Activated CD4-positive, alpha-beta T cell treated with anti-CD3 and anti-CD28 coated beads for 24 hours (primary cell): ENCODE measurements around the gene UBTD1.

Experiments used
- DNase-seq, 2 donors: peaks; one replicate each; pipeline ENCODE4 v3.0.0-alpha.2; 2020; ENCODE audit warnings: low read depth in 2 of 2

The UBTD1 gene

DNA sequence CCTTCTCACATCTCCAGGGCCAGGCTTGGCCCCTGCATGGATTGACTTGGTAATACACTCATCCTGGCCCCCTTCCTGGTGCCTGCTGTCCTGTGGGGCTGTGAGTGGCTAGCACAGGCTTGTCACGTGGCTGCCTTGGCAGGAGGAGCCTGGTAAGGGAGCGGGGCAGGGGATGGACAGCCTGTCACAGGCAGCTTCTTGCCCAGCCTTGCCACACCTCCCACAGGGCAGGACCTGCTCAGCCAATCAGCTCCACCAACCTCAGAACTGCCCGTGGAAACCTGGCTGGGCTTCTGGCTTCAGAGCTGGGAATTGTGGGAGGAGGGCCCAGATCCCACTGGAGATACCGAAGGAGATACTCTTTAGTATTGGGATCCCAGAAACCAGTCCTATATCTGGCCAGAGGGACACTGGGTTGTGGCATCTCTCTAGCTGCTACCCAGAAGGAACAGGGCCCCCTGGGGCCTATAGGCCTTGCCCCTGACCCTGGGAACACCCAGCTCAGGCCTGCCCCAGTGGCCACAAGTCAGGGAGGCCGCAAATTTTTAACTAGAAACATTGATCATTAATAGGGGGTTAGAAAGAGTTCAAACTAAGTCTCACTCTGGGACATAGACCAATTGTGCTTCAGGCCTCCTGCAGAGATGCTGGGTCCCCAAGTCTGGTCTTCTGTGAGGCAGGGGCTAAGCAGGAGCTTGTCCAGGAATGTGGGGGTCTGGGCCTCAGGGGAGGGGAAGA lies 85.5 kb downstream of the UBTD1 start, which contains the start of gene HOGA1:
Gene HOGA1, plus strand, starts transcription at position 330 of the 738 bp plus-strand sequence. Its CDS starts 315 bp downstream, at position 645.
- DNase-seq: no peak

DNA sequence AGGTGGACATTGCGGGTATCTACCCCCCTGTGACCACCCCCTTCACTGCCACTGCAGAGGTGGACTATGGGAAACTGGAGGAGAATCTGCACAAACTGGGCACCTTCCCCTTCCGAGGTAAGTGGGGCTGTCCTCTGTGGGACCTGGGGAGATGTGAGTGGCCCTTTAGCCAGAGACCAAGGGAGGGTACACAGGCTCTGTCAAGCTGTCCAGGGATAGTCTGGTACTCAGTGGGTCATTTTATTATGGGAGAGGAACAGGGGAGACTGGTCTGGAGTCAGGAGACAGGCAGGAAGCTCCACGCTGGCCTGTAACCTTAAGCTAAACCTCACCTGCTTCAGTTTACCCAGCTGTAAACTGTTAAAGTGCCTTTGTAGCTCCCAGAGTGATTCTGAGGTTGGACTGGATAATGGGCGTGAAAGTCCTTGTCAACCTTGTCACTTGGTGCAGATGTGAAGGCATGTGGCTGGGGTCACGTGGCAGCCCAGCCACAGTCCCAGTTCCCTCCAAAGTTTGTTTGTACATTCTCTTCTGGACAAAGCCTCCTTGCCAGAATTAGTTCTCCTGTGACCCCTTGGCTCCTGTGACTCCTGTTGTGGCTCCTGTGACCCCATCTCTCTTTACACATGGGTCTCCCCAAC lies 86.2 kb downstream of the UBTD1 start:
- no peak for DNase-seq

DNA sequence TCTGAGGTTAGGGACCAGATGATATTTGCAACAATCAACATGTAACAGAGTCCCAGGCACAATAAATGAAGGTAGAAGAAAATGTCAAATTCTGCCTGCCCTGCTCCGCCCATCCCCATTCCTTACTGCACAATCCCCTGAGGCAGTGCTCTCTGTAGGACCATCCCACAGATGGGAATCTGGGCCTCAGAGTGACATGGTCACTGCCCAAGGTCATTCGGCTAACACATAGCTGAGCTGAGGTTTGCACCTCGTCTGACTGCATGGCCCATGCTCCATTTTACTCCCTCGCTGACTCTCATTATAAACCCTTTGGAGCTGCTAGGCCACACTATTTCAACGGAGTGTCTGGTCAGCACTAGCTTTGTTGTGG lies 86.7 kb downstream of the UBTD1 start:
- no peak for DNase-seq

DNA sequence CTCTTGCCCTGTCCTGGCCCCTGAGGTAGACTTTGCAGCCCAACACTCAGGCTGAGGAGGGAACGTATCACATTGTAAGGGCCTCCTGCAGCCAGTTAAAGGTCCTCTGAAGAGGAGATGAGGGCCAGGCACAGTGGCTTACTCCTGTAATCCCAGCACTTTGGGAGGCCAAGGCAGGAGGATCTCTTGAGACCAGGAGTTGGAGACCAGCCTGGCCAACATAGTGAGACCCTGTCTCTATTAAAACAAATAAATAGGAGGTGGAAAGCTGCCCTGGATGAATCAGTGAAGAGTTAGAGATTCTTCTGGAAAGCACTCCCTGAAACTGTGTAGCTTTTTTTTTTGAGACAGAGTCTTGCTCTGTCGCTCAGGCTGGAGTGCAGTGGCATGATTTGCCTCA lies 88.5 kb downstream of the UBTD1 start:
- no peak for DNase-seq

- no peak for DNase-seq
Measured at GRCh38 chr10:97589479-97589878, 90.8 kb downstream of the UBTD1 start, which contains the start of gene C10orf62. TSS of gene C10orf62 (plus strand) at chr10:97589721. CDS start at chr10:97589898, 177 bp downstream.

DNA sequence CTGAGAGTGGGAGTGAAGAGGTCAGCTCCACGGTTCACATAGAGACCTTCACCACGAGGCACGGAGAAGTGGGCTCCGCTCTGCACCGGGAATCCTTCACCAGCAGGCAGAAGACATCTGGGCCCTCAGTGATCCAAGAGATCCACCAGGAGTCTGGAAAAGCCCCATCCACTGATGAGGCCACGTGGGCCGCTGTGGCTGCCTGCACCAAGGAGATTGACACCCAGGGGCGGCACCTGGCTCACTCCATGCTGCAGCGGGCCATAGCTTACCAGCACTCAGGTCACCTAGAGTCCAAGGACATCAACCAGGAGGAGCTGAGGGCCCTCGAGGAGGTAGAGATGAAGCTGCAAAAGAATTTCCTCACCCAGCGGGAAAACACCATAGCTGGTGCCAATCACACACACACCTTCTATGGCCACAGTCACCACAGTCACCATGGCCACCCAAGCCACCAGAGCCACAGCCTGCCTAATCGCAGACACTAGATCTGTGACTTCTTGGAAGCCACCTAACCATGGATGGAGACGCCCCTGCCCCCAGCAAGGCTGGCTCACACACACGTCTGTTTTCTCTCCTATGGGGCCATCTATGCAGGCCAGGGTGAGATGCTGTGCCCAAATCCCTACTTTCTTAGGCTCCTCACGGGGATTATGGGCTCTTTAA lies 91.5 kb downstream of the UBTD1 start:
- no peak for DNase-seq

DNA sequence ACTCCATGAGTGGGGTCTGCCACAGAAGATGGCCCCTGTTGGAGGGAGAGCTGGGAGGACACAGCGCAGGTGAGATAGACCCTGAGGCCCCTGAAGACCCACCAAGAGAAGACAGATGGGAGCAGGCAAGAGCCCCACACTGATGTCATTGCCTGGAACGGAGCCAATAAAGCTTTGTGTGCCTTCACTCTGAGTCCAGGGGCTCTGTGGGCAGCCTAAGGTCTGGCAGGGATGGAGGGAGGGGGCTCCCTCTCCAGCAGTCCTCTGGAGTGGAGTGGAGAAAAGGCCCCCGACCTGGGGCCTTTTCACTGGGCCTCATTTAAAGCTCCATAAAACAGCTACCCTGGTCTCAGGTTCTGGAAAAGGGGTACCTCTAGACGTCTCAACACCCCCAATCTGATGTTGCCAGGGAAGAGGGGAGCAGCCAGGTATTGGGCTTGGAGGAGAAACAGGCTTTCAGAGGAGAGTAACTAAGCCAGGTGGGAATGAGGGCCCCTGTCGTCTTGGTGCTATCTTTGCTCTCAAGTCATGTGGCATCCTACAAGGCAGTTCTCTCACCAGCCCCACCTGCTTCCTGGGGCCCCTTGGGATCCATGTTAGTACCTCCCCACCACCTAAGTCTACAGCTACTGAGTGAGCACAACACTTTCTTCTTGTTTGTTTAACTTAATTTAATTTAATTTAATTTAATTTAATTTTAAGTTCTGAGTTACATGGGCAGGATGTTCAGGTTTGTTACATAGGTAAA lies 92.2 kb downstream of the UBTD1 start:
- no peak for DNase-seq

- DNase-seq: no peak
Measured at GRCh38 chr10:97593421-97593820, 94.7 kb downstream of the UBTD1 start.

GRCh38 chr10:97596101-97597082 lies 97.7 kb downstream of the UBTD1 start:
- no peak for DNase-seq

GRCh38 chr10:97597778-97598177 lies 99.1 kb downstream of the UBTD1 start:
- DNase-seq: no peak

DNA sequence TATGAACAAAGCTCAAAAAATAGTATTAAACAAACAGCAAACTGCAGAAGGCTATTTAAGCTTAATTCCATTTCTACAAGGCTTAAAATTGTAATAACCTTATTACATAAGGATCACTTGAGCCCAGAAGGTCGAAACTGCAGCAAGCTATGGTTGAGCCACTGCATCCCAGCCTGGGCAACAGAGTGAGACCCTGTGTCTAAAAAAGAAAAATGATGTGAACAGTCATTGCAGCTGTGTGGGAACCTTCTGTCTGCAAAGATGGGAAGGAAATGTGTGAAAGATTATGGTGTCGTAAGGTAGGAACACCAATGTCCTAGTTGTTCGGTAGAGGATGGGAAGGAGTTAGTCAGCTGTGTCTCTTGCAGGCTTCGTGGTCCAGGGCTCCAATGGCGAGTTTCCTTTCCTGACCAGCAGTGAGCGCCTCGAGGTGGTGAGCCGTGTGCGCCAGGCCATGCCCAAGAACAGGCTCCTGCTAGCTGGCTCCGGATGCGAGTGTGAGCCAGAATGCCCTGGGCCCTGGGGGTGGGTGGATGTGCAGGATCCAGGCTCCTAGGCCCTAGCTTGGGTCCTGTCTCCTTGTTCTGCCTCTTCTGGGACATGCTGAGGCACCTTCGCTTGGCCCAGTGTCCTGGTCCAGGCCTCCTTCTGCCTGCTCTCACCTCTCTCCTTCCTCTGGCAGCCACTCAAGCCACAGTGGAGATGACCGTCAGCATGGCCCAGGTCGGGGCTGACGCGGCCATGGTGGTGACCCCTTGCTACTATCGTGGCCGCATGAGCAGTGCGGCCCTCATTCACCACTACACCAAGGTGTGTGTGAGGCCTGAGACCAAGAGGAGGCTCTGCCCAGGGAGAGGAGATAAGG lies 99.9 kb downstream of the UBTD1 start:
- no peak for DNase-seq

GRCh38 chr10:97599272-97599619 lies 100.5 kb downstream of the UBTD1 start:
- no peak for DNase-seq

GRCh38 chr10:97600616-97601015 lies 101.9 kb downstream of the UBTD1 start:
- DNase-seq: no peak

DNA sequence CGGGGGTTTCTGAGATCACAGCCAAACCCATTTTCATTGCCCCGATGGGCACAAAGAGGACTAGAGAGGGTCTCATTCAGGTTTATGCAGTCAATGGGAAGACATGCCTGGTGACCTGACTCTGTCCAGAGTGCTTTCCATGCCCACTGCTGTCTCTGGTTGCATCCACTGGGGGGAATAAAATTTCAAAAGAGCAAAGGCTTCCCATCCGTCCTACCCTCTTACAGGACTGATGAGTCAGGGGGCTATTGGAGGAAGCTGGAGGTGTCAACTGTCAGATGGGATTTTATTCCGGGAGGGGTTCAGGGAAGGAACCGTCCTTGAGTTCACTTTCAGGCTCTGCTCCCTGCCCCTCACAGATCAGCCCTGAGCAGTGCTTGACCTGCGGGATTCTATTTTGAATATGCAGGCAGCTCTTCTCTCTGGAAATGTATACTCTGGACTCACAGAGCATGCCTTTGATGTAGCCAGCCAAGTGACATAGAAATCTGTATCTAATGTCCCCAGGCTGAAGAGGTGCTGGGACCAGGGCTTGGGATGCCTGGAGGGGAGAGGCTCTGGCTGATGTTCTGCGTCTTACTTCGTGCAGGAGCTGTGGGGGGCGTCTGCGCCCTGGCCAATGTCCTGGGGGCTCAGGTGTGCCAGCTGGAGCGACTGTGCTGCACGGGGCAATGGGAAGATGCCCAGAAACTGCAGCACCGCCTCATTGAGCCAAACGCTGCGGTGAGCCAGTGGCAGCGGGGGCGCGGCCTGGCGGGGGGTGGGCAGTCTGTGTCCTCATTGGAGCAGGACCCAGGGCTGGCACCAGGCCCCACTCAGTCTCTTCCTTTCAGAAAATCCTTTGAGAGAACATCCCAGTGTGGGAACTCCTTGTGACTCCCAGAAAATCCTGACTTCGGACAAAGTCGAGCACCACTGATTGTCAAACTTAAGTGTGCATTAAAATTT lies 102.8 kb downstream of the UBTD1 start:
- no peak for DNase-seq

GRCh38 chr10:97607095-97607636 lies 108.4 kb downstream of the UBTD1 start:
- no peak for DNase-seq

- DNase-seq: no peak
Measured at GRCh38 chr10:97608991-97609561, 110.4 kb downstream of the UBTD1 start.

DNA sequence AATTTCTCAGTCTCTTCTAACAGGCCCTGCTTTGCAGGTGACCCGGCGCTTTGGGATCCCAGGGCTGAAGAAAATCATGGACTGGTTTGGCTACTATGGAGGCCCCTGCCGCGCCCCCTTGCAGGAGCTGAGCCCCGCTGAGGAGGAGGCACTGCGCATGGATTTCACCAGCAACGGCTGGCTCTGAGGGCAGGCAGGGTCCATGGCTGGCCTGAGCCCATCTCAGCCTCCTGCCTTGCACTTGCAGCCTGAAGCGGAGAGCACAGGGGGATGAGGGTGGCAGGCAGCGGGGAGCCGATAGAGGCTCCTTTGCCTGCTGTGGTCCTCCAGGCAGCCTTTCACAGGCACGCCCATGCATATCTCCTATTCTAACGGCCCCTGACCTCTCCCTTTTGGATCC lies 112.7 kb downstream of the UBTD1 start:
- DNase-seq: no peak

DNA sequence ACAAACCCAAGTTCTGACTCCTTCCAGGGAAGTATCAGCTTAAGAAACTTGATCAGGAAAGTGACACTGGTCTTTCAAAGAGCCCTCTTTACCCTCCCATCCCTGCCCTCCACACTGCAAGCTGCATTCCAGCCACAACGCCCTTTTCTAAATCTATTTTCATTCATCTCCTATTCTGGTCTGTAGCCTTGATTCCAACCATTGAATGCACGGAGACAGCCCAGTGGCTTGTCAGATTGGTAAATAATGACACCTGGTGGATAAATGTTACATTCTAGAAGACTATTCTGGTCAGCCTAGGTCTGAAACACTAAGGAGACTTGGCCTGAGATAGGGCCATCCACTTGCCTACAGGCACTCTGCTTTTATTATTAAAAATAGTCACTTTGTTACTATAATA lies 113.7 kb downstream of the UBTD1 start:
- DNase-seq: no peak
